HG03045 (cell line): ENCODE measurements around the gene MUTYH.
"Not testable (repeated sequence)": the region's sequence is repeated elsewhere in the genome, so short reads cannot be mapped to it uniquely, and the experiment has no call there.

Experiments
- ATAC-seq: cut with Tn5 transposase; IDR thresholded peaks from one replicate; pipeline ENCODE4 v1.9.1; 2021; ENCODE audit warnings: mild to moderate bottlenecking, moderate library complexity; ENCODE audit not compliant: unreplicated experiment

Gene MUTYH

GRCh38 chr1:45339789-45340558 is at the start of gene MUTYH, which contains the start of gene TOE1:
Gene MUTYH, minus strand, starts transcription at chr1:45340440. Its CDS starts 5,935 bp downstream, at chr1:45334505.
Gene TOE1, plus strand, starts transcription at chr1:45340170. Its CDS starts 83 bp downstream, at chr1:45340253.
- peak; percentile 85 for ATAC-seq

- ATAC-seq: no peak
Observed at GRCh38 chr1:45386219-45386618, 46.0 kb upstream of the MUTYH start.

DNA sequence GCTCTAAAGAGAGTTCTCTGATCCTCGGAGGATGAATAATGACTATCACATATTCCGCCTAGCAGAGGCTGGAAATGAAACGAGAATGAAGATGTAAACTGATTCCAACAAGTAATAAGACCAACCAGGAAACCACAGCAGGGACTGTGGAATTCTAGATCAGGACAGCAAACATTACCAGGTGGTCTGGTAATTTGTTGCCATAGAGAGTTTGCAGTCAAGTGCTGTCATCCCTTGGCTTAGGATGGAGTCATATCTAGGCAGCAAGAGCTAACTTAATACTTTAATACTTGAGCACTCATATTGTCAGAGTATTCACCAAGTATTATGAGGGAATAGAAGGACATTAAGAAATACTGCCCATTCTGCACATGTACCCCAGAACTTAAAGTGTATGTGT is 45.1 kb upstream of the MUTYH start:
- ATAC-seq: no peak

DNA sequence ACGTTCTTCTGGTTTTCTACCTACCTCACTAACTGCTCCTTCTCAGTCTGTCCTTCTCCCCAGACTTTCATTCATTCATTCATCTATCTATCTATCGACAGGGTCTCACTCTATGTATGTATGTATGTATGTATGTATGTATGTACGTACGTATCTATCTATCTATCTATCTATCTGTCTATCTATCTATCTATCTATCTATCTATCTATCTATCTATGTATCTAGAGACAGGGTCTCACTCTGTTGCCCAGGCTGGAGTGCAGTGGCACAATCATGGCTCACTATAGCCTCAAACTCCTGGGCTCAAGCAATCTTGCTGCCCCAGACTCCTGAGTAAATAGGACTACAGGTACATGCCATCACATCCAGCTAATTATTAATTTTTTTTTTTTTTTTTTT is 44.0 kb upstream of the MUTYH start:
- ATAC-seq: not testable (repeated sequence)

DNA sequence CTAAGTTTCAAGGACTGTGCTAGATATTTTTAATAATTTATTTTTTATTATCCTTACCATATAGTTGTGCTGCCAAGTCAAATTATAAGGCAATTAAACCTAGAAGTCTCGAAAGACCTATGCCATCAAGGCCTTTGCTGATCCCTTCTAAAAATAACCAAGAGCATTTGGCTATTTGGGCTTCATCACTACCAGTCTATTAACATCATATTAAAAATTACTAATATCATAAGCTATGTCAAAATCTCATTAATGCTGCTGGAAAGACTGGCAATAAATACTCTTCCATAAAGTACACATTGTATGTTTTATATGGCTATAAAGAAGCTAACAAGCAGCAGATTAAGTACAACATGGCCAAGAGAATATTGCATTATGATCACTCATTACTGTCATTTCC is 43.0 kb upstream of the MUTYH start:
- no peak for ATAC-seq

GRCh38 chr1:45381243-45381642 is 41.0 kb upstream of the MUTYH start:
- ATAC-seq: no peak

DNA sequence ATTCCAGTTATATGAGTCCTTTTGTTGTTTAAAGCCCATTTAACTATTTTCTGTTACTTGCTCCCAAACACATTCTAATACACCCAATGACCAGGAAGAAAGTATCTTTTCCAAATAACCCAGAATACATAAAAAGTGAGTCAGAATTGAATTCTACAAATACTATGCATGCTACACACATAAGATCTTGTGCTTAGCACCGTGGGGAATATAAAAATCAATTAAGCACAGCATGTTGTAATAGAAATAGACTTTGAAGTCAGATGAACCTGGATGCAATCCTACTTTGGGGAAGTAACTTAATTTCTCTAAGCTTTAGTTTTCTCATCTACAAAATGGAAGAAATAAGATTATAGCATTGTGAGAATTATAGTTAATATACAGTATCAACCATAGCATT is 40.5 kb upstream of the MUTYH start:
- ATAC-seq: no peak

DNA sequence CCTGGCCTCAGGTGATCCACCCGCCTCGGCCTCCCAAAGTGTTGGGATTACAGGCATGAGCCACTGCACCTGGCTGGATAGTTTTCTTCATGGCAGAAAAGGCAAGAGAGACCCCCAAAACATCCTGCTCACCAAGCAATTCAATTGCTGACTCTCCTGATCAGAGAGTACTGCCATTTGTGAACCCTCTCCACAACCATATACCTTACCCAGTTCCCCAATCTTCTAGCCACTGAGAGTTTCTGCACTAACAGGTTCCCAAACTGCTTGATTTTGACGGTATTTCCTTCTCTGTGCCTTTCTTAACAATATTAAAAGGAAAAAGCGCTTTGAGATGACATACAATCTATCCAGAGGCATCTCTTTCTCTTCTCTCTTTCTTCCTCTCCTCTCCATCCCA is 39.9 kb upstream of the MUTYH start:
- ATAC-seq: no peak

GRCh38 chr1:45379524-45379923 is 39.3 kb upstream of the MUTYH start:
- no peak for ATAC-seq

- ATAC-seq: no peak
Observed at GRCh38 chr1:45378184-45378583, 37.9 kb upstream of the MUTYH start.

DNA sequence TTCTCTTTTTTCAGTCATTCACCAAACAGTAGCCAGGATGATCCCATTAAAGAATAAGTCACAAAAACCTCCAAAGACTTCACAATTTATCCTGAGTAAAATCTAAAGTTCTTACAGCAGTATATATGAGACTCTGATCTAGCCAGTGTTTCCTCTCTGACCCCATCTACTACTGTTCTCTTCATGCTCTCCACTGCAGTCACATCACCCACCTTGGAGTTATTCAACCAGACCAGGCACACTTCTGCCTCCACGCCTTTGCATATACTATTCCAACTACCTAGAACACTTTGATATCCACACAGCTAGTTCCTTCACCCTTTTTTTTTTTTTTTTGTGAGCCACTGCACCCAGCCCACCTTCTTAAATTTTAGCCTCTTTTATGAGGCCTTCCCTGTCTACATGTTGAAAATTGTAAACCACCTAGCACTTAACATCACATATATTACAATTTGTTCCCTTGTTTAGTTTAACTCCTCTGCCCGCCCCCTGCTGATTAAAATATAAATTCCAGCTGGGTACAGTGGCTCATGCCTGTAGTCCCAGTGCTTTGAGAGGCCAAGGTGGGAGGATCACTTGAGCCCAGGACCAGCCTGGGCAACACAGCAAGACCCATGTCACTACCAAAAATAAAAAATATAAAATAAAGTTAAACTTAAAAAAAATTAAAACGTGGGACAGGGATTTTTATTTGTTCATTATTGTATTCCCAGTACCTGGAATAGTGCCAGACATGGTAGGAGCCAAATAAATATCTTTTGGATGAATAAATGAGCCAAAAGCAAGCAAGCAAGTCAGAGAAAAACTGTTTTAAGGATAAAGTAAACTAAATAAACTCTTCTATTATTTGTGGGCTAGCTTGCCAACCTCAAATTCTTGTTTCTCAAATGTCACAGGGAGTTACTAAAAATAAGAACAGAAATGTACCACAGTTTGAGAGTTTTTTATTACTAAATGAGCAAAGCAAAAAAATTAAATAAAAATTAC is 35.2 kb upstream of the MUTYH start:
- no peak for ATAC-seq

DNA sequence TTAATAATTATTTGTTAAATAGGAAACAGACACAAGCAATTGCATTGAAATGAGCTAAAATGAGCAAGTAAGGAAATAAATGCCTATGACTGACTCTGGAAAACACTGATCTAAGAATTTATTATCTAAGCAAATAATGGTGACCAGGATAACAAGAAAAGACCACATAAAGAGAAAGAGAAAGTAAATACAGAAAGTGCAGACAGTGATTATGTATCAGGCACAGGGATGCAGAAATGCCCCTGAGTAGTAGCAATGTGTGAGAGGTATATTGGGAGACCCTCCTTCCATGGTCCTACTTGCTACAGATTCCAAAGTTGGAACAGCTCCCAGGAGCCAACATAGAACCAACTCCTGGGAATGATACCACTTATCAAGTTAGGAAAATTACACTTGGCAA is 33.3 kb upstream of the MUTYH start:
- ATAC-seq: no peak

DNA sequence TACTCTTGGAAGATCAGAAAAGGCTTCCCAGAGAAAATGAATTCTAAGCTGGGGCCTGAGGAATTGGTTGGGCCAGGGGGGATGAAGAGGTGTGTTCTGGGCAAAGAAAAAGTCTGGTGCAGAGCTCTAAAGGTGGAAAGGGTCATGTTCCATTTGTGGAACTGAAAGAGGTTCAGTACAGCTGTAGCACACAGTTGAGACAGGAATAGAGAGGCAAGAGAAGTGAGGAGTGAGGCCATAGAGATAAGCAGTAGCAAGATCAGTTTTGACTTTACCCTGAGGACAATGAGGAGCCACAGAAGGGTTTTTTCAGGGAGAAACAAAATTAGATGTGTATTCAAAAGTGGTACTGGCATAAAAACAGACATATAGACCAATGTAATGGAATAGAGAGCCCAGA is 30.3 kb upstream of the MUTYH start:
- no peak for ATAC-seq

DNA sequence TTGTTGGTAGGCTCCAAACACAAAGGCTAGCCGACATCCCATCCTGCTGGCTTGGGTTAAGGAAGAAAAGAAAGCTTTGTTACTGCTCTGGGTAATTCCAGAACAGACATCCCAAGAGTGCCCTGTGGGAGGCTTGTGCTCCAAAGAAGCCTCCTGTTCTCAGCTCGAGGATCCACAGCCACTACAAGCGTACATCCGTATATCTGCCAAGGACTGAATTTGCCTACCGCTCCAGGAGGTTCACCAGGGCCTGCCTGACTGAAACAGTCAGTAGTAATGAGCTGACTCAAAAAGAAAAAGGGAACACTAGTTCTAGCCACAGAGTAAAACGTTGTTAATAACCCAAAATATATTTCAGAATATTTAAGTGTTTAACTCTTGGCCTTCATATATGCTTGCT is 24.8 kb upstream of the MUTYH start:
- peak; percentile 57 for ATAC-seq

GRCh38 chr1:45364294-45364693 is 24.1 kb upstream of the MUTYH start:
- no peak for ATAC-seq

GRCh38 chr1:45360981-45361380 is 20.7 kb upstream of the MUTYH start:
- not testable (repeated sequence) for ATAC-seq

DNA sequence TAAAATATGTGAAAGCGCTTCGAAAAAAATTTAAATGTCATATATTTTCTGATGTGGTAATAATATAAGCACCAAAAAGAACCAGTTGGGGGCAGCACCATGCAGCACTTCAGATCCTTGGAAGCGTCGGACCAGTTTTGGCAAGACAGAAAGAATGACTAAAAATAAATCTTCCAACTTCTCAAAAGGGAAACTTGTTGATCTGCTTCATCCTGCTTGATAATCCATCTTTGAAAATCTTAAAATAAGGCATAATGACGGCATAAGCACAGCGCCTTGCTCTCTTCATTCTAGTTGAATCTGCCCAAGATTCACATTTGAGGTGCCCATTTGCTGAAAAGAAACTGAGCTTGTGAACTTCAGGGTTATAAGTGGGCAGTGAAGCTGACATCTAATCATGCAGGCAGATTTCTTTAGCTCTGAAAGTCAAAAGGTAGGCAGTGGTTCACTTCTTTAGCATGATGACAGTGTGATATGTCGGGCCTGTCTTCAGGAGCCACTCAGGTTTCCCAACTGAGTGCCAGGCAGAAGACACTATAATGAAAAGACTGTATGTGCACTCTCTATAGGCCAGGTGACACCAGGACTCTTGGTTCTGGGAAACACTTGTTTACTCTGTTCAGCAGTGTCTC is 19.8 kb upstream of the MUTYH start:
- no peak for ATAC-seq

DNA sequence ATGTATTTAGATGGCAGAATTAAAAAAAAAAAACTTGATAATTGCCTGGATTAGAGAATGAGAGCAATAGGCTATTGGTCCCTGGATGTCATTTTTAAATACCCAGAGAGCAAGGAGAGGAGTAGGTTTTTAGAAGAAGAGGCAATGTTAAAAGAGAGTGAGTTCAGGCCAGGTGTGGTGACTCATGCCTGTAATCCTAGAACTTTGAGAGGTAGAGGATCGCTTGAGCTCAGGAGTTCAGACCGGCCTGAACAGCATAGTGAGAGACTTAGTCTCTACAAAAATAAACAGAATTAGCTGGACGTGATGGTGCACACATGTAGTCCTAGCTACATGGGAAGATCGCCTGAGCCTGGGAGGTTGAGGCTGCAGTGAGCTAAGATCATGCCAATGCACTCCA is 15.9 kb upstream of the MUTYH start:
- no peak for ATAC-seq

GRCh38 chr1:45355683-45356082 is 15.4 kb upstream of the MUTYH start:
- ATAC-seq: no peak

- no peak for ATAC-seq
Observed at GRCh38 chr1:45354838-45355237, 14.6 kb upstream of the MUTYH start.

DNA sequence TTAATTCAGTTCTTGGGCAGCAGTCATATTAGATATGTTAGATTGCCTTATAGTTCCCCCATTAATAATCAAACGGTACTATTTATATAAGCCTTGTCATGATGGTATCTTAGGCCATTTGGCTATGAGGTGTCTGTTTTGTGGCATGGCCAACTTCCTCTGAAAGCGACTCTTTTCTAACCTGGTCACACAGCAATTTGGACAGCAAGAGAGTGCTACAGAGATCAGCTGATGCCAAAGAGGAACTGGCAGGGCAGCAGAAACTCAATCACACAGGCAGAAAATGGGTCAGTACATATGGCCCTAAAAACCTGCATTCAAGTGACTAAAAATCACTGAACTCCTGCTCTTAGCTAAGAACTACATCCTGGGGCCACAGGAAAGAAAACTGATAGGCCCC is 13.4 kb upstream of the MUTYH start:
- ATAC-seq: no peak
